GM19193 (cell line): ENCODE results near the gene CDC23.

Experiments used
- POLR2A ChIP-seq: IDR thresholded peaks from 4 replicates; pipeline ENCODE4 v1.6.1; 2011; ENCODE audit not compliant: insufficient read depth, insufficient read length; ENCODE audit errors: extremely low read depth

The CDC23 gene

DNA sequence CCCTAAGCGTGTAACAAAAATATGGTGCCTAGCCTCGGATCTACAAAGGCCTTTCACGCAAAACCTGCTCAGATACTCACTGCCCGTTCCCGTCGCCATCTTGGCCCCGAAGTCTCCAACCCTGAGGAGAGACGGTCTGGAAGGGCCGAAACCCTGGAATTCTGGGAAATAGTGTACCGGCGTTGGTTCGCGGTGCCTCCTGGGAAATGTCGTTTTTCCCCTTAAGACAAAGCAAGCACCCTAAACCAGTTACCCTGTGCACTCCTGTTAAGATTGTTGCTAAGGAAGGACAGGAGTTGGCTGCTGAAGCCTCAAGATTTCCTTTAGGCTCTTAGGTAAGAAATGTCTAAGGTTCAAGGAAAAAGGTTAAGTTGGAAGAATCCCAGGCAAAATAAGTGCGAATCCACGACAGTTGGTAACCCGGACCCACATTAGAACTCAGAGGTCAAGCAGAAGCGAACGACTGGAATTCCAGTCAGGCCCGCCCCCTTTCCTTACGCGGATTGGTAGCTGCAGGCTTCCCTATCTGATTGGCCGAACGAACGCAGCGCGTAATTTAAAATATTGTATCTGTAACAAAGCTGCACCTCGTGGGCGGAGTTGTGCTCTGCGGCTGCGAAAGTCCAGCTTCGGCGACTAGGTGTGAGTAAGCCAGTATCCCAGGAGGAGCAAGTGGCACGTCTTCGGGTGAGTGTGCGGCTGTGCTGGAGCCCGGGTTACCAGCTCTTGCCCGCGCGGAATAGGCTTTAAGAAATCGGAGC, 34.4 kb downstream of the CDC23 start, which contains the start of the genes BRD8 and KIF20A:
BRD8 (minus strand) TSS at position 115 of the 761 bp plus-strand sequence; CDS start at position 99, 16 bp downstream.
KIF20A (plus strand) TSS at position 597 of the 761 bp plus-strand sequence. CDS start 569 bp downstream, outside the sequence.
- peak; percentile 68 for TF ChIP-seq POLR2A

- no peak for TF ChIP-seq POLR2A
Observed at GRCh38 chr5:138177941-138178515, 35.1 kb downstream of the CDC23 start.

- TF ChIP-seq POLR2A: no peak
Observed at GRCh38 chr5:138170299-138170698, 42.8 kb downstream of the CDC23 start.

- no peak for TF ChIP-seq POLR2A
Observed at GRCh38 chr5:138169124-138169523, 44.0 kb downstream of the CDC23 start.

GRCh38 chr5:138163721-138164120, 49.4 kb downstream of the CDC23 start:
- TF ChIP-seq POLR2A: no peak

GRCh38 chr5:138160706-138161105, 52.4 kb downstream of the CDC23 start:
- TF ChIP-seq POLR2A: no peak

DNA sequence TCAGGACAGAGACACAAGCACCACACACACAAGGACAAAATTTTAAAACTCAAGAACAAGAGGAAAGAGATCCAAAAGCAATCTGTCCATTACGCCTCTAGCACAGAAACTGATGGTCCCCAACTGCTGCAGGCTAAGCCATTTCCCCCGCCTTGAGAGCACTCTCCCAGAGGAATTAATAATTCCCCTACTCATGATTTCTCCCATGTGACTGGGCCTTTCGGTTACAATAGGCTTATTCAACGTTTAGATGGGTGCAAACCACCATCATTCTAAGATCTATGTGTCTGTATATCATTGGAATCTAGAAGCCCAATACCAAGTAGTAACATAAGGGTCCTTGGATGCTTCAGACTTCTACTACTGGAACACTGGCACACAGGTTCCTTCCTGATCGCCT, 53.5 kb downstream of the CDC23 start:
- no peak for TF ChIP-seq POLR2A

GRCh38 chr5:138157626-138158025, 55.5 kb downstream of the CDC23 start:
- no peak for TF ChIP-seq POLR2A

DNA sequence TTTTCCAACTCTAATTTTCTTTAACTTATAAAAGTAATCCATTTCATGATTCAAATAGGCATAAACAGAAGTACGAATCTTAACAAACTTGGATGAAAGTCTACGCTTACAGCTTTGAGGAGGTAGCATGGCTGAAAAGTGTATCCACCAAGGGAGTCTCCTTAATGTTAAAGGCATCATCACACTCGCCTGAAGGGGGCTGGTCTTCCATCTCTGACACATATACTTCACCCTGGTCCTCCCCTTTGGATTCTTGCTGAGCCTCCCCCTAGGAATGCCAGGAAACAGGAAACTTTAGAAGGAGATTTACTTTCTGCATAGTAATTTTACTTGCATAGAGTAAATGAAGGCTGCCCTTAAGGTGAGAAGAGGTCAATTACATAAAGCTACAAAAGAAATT, 63.6 kb downstream of the CDC23 start:
- TF ChIP-seq POLR2A: no peak

DNA sequence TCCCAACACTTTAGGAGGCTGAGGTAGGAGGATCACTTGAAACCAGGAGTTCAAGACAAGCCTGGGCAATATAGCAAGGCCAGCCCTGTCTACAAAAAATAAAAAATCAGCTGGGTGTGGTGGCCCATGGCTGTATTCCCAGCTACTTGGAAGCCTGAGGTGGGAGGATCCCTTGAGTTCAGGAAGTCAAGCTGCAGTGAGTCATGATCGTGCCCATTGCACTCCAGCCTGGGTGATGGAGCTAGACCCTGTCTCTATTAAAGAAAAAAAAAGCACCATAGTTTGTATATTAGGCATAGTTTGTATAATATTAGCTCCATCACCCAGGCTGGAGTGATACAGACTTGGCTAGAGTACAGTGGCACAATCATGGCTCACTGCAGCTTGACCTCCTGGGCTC, 64.3 kb downstream of the CDC23 start:
- no peak for TF ChIP-seq POLR2A

DNA sequence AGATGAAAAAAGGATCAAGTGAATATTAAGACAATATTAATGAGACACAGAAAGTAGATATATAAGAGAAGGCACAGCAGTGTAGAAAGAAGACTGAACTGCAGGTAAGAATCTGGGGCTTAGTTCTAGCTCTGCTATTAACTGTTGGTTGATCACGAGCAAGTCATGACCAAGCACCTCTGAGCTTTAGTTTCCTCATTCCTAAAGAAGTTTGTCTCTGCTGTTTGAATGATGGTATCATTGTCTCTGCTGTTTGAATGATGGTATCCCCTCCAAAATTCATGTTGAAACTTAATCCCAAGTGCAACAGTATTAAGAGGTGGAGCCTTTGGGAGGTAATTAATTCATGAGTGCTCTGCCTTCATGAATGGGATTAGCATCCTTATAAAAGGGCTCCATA, 71.4 kb downstream of the CDC23 start:
- no peak for TF ChIP-seq POLR2A

- TF ChIP-seq POLR2A: no peak
Observed at GRCh38 chr5:138140268-138140667, 72.9 kb downstream of the CDC23 start.

- no peak for TF ChIP-seq POLR2A
Observed at GRCh38 chr5:138139781-138140090, 73.4 kb downstream of the CDC23 start.

DNA sequence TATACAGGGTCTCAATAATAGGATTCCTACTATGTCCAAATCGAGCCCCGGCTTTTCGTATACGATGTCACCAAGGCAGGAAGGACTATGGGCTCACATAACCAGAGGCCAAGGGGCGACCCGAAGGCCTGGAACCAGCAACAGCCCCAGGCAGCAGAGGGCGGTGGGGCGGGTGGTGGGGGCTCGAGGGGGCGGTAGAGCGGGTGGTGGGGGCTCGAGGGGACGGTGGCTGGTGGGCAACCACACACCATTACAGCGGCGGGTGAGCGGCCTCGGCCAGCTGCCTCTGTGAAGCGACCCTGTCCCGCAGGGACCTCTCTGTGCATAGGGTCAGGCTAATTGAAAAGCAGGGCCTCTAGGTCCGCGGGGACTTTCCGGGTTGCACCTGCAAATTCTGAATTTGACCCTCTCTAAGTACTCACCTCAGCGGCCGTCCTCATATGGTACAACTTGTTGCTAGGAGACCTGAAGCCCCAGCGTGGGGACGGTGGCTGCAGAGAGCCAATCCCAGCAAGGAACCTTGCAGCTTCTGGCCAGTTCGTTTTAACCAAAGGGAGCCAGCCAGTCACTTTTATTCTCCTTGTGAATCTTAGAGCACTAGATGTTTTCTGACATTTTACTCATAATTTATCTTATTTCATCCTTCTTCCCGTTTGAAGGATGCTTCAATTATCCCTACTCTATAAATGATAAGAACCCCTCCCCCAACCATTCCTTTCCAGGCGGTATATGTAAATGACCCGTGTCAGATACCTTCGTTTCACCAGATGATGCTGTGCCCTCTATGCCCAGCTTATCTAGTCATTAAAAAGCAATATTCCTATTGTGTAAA, 74.0 kb downstream of the CDC23 start, which contains the start of gene NME5:
NME5 (minus strand) TSS at position 480 of the 832 bp plus-strand sequence. CDS start 648 bp downstream, outside the sequence.
- no peak for TF ChIP-seq POLR2A
